GM23248 (cell line): Measurements from ENCODE around the gene MAPK6. TPM values are rescaled to one million over a fixed set of nuclear protein-coding genes. Genes with fewer than 3 reads are reported as not detected.

Experiments
- DNase-seq: peaks from one replicate; pipeline ENCODE4 v3.0.0-alpha.2; 2015
- H2AFZ ChIP-seq: fragments of 200-600 bp; sonication (generic); 2 replicates; pipeline ENCODE4 v1.6.1; 2016; ENCODE audit warnings: antibody characterized with exemption
- H3F3A ChIP-seq: fragments of 200-600 bp; sonication (generic); 2 replicates; pipeline ENCODE4 v1.6.1; 2016; ENCODE audit warnings: mild to moderate bottlenecking, antibody characterized with exemption, mixed run types; ENCODE audit not compliant: insufficient read depth
- H3K27ac ChIP-seq: fragments of 200-600 bp; sonication (generic); 2 replicates; pipeline ENCODE4 v1.5.1; 2016; ENCODE audit warnings: mild to moderate bottlenecking
- H3K27me3 ChIP-seq: fragments of 200-600 bp; sonication (generic); replicated peaks from 2 replicates; pipeline ENCODE4 v1.6.1; 2016; ENCODE audit warnings: mild to moderate bottlenecking; ENCODE audit not compliant: insufficient read depth
- H3K36me3 ChIP-seq: fragments of 200-600 bp; sonication (generic); 2 replicates; pipeline ENCODE4 v1.6.1; 2016; ENCODE audit warnings: low read depth, mild to moderate bottlenecking
- H3K4me1 ChIP-seq: fragments of 200-600 bp; sonication (generic); 2 replicates; pipeline ENCODE4 v1.6.1; 2016; ENCODE audit warnings: mild to moderate bottlenecking; ENCODE audit not compliant: insufficient read depth
- H3K4me2 ChIP-seq: fragments of 200-600 bp; sonication (generic); one replicate; pipeline ENCODE4 v1.6.1; 2016; ENCODE audit warnings: mild to moderate bottlenecking; ENCODE audit not compliant: unreplicated experiment
- H3K4me3 ChIP-seq: fragments of 200-600 bp; sonication (generic); 2 replicates; pipeline ENCODE4 v1.5.1; 2016; ENCODE audit warnings: mild to moderate bottlenecking
- H3K79me2 ChIP-seq: fragments of 200-600 bp; sonication (generic); 2 replicates; pipeline ENCODE4 v1.6.1; 2016; ENCODE audit warnings: mild to moderate bottlenecking; ENCODE audit not compliant: insufficient read depth
- H3K9ac ChIP-seq: fragments of 200-600 bp; sonication (generic); 2 replicates; pipeline ENCODE4 v1.6.1; 2016; ENCODE audit warnings: mild to moderate bottlenecking
- H3K9me2 ChIP-seq: fragments of 200-600 bp; sonication (generic); 2 replicates; pipeline ENCODE4 v1.6.1; 2016; ENCODE audit warnings: mixed run types, mild to moderate bottlenecking, moderate library complexity; ENCODE audit not compliant: insufficient read depth
- H3K9me3 ChIP-seq: fragments of 200-600 bp; sonication (generic); one replicate; pipeline ENCODE4 v1.6.1; 2017; ENCODE audit warnings: low read depth
- H4K20me1 ChIP-seq: fragments of 200-600 bp; sonication (generic); 2 replicates; pipeline ENCODE4 v1.6.0; 2016; ENCODE audit not compliant: insufficient read depth
- EZH2 ChIP-seq: fragments of 200-600 bp; sonication (generic); IDR thresholded peaks from 2 replicates; pipeline ENCODE4 v1.6.1; 2018; ENCODE audit warnings: antibody characterized with exemption, mild to moderate bottlenecking; ENCODE audit not compliant: insufficient read depth, poor library complexity, severe bottlenecking
- EZH2phosphoT487 ChIP-seq: fragments of 200-600 bp; sonication (generic); IDR thresholded peaks from 2 replicates; pipeline ENCODE4 v1.6.1; 2018; ENCODE audit warnings: antibody characterized with exemption, moderate library complexity, mild to moderate bottlenecking, low read depth; ENCODE audit not compliant: insufficient read depth
- WGBS, 2 experiments: methylation state at CpG; one replicate each; pipeline ENCODE4 v1.1.6; 2015 to 2017; ENCODE audit warnings: low lambda C conversion rate in 2 of 2, low coverage in 1 of 2; ENCODE audit errors: missing lambda C conversion rate in 2 of 2; 5-methylcytosine and 5-hydroxymethylcytosine counted together
- in situ Hi-C: fragments of 300-500 bp; cut with MboI; formaldehyde crosslinking; loops from 2 replicates; pipeline ENCODE4 v1.15.0; 2020
- polyA plus RNA-seq: library from polyadenylated mRNA; unstranded; fragments of >200 nt; fragmentation: Nextera tagmentation; extraction: Ambion mirVana; gene quantifications from 2 replicates; pipeline ENCODE4 v1.2.1, GENCODE V29; 2016
- total RNA-seq: library from RNA; depleted of rRNA; stranded (reverse); fragments of >200 nt; shearing (Covaris generic); gene quantifications from 2 replicates; pipeline ENCODE4 v1.2.3, GENCODE V29; 2014

Gene MAPK6
- total and polyA plus RNA-seq, 2 experiments from 2014 or later: 36.5 to 69.3 TPM

GRCh38 chr15:52019394-52020220, 588 bp downstream of the MAPK6 start:
- H3K9ac ChIP-seq: peak overlapping the region; percentile 100
- peak overlapping the region; percentile 100 for H3K27ac ChIP-seq
- no peaks in the 10 kb centered on the region for H3K9me3 ChIP-seq
- no peaks in the 10 kb centered on the region for H3K27me3 ChIP-seq
- DNase-seq: peak; percentile 98
- peaks cover 21% of the 10 kb centered on the region for H3K4me1 ChIP-seq
- H2AFZ ChIP-seq: no peak overlapping the region
- H3K79me2 ChIP-seq: peaks cover 48% of the 10 kb centered on the region
- H3K4me3 ChIP-seq: peak overlapping the region; percentile 100
- no peaks in the 10 kb centered on the region; the same call in 1 of the 2 replicates for H4K20me1 ChIP-seq
- TF ChIP-seq EZH2 (no peak), EZH2phosphoT487 (0 out of 2 replicates have a peak, but pooled peaks have one; percentile 11)
- peak overlapping the region; percentile 100 for H3K4me2 ChIP-seq
- in situ Hi-C loops: no loop called here
- peaks cover 37% of the 10 kb centered on the region for H3F3A ChIP-seq
- H3K9me2 ChIP-seq: no peaks in the 10 kb centered on the region
- WGBS, 2 experiments: 0 to 1% methylated on average over 51 to 59 of the region's 100 CpGs
- H3K36me3 ChIP-seq: no peaks in the 10 kb centered on the region

- in situ Hi-C loops: no loop called here
These were observed 1.4 kb downstream of the MAPK6 start for GRCh38 chr15:52020221-52021085.

DNA sequence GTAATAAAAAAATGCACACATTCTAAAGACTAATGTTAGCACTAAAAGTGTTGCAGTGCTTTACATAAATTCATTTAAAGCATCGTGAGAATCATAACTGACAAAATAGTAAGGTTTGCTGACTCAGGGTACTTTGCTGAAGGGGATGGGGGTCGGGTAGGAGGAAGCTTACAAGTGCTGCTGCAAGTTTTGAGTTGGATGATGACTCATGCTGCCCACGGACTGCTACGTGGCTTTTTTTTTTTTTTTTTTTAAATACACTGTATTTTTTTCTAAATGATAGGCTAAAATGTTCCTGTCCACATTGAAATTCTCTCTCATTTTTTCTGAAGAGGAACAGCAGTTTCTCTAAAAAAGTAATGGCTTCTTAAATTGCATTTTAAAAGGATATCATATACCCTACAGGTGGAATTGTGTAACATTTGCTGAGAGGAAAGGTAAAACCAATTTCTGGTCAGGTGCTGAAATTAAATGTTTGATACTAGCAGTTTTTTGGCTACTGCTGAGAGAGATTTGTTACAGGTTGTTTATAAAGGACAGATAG, 2.2 kb downstream of the MAPK6 start:
- TF ChIP-seq EZH2phosphoT487: no peak
- no peak for TF ChIP-seq EZH2
- H3K27ac ChIP-seq: peak overlapping the region; percentile 100
- H3F3A ChIP-seq: peaks cover 37% of the 10 kb centered on the region
- H3K36me3 ChIP-seq: no peaks in the 10 kb centered on the region
- no peak overlapping the region for H2AFZ ChIP-seq
- in situ Hi-C loops: no loop called here
- 0% methylated on average over 4 of the region's 4 CpGs for WGBS, 2 experiments
- H3K4me1 ChIP-seq: peaks cover 21% of the 10 kb centered on the region
- peak overlapping the region; percentile 100 for H3K4me3 ChIP-seq
- H3K27me3 ChIP-seq: no peaks in the 10 kb centered on the region
- H3K9me3 ChIP-seq: no peaks in the 10 kb centered on the region
- peak; percentile 96 for DNase-seq
- no peaks in the 10 kb centered on the region for H3K9me2 ChIP-seq
- H3K79me2 ChIP-seq: peaks cover 64% of the 10 kb centered on the region
- H3K9ac ChIP-seq: peak overlapping the region; percentile 100
- H3K4me2 ChIP-seq: peak overlapping the region; percentile 100
- H4K20me1 ChIP-seq: no peaks in the 10 kb centered on the region; the same call in 1 of the 2 replicates

More at GRCh38 chr15:52020221-52021085, 1.4 kb downstream of the MAPK6 start:
- peak overlapping the region; percentile 100 for H3K27ac ChIP-seq
- TF ChIP-seq EZH2phosphoT487 (0 out of 2 replicates have a peak, but pooled peaks have one; percentile 5), EZH2 (no peak)
- peak overlapping the region; percentile 100 for H3K9ac ChIP-seq
- no peak overlapping the region for H2AFZ ChIP-seq
- H3K36me3 ChIP-seq: no peaks in the 10 kb centered on the region
- peak; percentile 68 for DNase-seq
- peaks cover 37% of the 10 kb centered on the region for H3F3A ChIP-seq
- no peaks in the 10 kb centered on the region for H3K9me2 ChIP-seq
- peaks cover 21% of the 10 kb centered on the region for H3K4me1 ChIP-seq
- no peaks in the 10 kb centered on the region for H3K9me3 ChIP-seq
- peak overlapping the region; percentile 100 for H3K4me3 ChIP-seq
- no peaks in the 10 kb centered on the region; the same call in 1 of the 2 replicates for H4K20me1 ChIP-seq
- H3K4me2 ChIP-seq: peak overlapping the region; percentile 100
- peaks cover 56% of the 10 kb centered on the region for H3K79me2 ChIP-seq
- no peaks in the 10 kb centered on the region for H3K27me3 ChIP-seq
- WGBS, 2 experiments: 1% methylated on average over 10 of the region's 10 CpGs
